Measurements from ENCODE around the gene FABP7. TPM values are rescaled to one million over a fixed set of nuclear protein-coding genes. Genes with fewer than 3 reads are reported as not detected.

FABP7 gene
- total RNA-seq, 1 experiment from 2014 or later, result not detected

DNA sequence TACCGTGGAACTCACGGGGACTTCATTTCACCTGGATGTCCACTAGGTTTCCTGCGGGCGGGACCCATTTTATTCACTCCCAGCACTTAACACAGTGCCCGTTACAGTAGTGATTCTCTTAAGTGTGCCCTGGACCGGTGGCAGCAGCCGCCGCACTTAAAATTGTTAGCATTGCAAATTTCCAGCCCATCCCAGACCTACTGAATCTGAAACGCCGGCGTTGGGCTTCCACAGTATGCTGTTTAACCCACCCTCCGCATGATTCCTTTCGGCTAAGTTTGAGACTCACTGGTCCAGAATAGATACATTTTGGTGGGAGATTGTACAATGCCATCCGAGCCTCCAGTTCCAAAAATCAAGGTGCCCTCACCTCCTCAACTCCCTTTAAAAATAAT lies 10.5 kb downstream of the FABP7 start:
- Histone ChIP-seq H3K9me3 (ENCODE audit: control insufficient read depth in 1 of 2, insufficient read depth in 1 of 2, low read depth in 1 of 2, low read length in 2 of 2) (no peaks in the 10 kb centered on the region), H3K27me3 (ENCODE audit: insufficient read depth, low read length) (no peaks in the 10 kb centered on the region), H2AFZ (ENCODE audit: low read depth, low read length, poor library complexity, severe bottlenecking) (peak overlapping the region; percentile 47), H3K4me1 (ENCODE audit: control insufficient read depth in 1 of 2, insufficient read depth in 2 of 2, low read length in 2 of 2) (peaks cover 13 to 21% of the 10 kb centered on the region in 2 experiments), H3K79me2 (ENCODE audit: insufficient read depth, low read length) (no peaks in the 10 kb centered on the region), H3K4me2 (ENCODE audit: low read length) (peak overlapping the region; percentile 95), H3K9me2 (ENCODE audit: insufficient read depth) (no peaks in the 10 kb centered on the region), H3K4me3 (replicated peaks in 1 of 2; ENCODE audit: low read depth in 1 of 2, low read length in 2 of 2) (peak overlapping the region; percentile 68 to 72), H4K20me1 (ENCODE audit: insufficient read depth) (no peaks in the 10 kb centered on the region), H3K27ac (ENCODE audit: low read depth, low read length) (peak overlapping the region; percentile 74), H3K9ac (ENCODE audit: low read length) (peak overlapping the region; percentile 64), H3K36me3 (ENCODE audit: control insufficient read depth in 1 of 2, insufficient read depth in 2 of 2, low read length in 2 of 2) (no peaks in the 10 kb centered on the region)
- BruUV-seq (replicated peaks), result no TSS peak
- DNase-seq (ENCODE audit: low read depth, low spot score), result no peak
- ChIA-PET POLR2A (interaction anchor here (1.0 to 1.8 kb wide), 4 partner anchors 8 to 93 kb away, joined by 3 to 18 read pairs (median 4); no protein-coding TSS in a partner anchor), CTCF (interaction anchor here (0.8 to 1.7 kb wide), 6 partner anchors 8 to 59 kb away, joined by 3 to 15 read pairs (median 4); no protein-coding TSS in a partner anchor), RAD21 (ENCODE audit: low non-redundant PET in 1 of 2, low total read pairs in 2 of 2, uncharacterized antibody in 2 of 2, unreplicated experiment in 2 of 2) (no interaction called here)
- no peak; the same call in 1 of the 2 replicates for ATAC-seq
- no peak for TF ChIP-seq POLR2AphosphoS5 (IDR thresholded peaks at IDR 0.05; ENCODE audit: low read depth, low read length)
- TF ChIP-seq, protein P1, sequence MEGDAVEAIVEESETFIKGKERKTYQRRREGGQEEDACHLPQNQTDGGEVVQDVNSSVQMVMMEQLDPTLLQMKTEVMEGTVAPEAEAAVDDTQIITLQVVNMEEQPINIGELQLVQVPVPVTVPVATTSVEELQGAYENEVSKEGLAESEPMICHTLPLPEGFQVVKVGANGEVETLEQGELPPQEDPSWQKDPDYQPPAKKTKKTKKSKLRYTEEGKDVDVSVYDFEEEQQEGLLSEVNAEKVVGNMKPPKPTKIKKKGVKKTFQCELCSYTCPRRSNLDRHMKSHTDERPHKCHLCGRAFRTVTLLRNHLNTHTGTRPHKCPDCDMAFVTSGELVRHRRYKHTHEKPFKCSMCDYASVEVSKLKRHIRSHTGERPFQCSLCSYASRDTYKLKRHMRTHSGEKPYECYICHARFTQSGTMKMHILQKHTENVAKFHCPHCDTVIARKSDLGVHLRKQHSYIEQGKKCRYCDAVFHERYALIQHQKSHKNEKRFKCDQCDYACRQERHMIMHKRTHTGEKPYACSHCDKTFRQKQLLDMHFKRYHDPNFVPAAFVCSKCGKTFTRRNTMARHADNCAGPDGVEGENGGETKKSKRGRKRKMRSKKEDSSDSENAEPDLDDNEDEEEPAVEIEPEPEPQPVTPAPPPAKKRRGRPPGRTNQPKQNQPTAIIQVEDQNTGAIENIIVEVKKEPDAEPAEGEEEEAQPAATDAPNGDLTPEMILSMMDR (IDR thresholded peaks at IDR 0.05 in 2 of 3, conservative IDR thresholded peaks at IDR 0.05 in 1 of 3; ENCODE audit: borderline replicate concordance in 1 of 3, insufficient read depth in 1 of 3, low read depth in 2 of 3, low read length in 2 of 3), result 0 out of 6 replicates have a peak, but pooled peaks of 1 of the 3 experiments have one; percentile 2
- intact Hi-C loops (cut with micrococcal nuclease), result no loop called here

DNA sequence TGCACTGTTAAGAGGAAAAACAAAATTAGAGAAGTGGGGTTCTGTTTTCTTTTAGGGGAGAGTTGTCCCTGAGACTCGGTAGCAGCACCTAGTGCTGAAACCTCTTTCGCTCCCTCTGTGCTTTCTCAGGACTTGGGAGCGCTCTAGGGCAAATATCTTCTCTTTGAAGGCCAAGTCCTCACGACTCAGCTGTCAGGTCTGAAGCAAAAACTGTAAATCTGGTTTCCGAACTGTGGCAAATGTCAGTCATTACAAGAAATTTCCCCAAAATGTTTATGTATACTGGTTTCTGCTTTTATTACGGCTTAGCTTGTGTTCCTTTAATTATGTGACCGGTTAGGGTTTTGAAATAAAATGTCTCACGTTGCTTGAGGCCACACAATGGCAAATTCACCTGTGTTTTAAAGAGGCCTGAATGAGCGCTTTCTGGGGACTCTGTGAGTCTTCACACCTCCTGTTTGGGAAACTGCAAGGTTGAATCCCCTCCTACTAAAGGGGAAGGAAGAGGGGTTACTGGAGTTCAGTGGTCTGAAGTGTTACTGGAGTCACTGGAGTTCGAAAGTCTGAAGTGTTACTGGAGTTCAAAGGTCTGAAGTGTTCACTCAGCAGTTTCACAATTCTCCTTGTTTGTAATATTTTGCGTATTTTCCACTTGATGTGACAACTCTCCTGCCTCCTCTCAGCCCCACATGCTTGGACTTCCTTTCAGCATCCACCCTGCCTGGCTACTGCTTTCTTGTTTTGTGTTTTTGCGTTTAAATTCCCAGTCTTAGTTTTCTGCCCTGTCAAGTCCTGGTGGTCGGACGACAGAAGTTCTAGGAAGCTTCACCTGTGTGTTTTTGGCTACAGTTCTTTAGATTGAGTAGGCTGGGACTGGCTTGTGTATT lies 11.2 kb downstream of the FABP7 start:
- ChIA-PET RAD21 (ENCODE audit: low non-redundant PET in 1 of 2, low total read pairs in 2 of 2, uncharacterized antibody in 2 of 2, unreplicated experiment in 2 of 2) (no interaction called here), CTCF (no interaction called here), POLR2A (interaction anchor here (1.4 kb wide), 1 partner anchor 94 kb away, joined by 3 read pairs; no protein-coding TSS in a partner anchor)
- no peak overlapping the region for H2AFZ ChIP-seq (ENCODE audit: low read depth, low read length, poor library complexity, severe bottlenecking)
- no peaks in the 10 kb centered on the region for H4K20me1 ChIP-seq (ENCODE audit: insufficient read depth)
- H3K27me3 ChIP-seq (ENCODE audit: insufficient read depth, low read length), result no peaks in the 10 kb centered on the region
- H3K9ac ChIP-seq (ENCODE audit: low read length), result 0 out of 2 replicates have a peak overlapping the region, but pooled peaks have one; percentile 64
- H3K4me3 ChIP-seq (replicated peaks in 1 of 2; ENCODE audit: low read depth in 1 of 2, low read length in 2 of 2), result peak overlapping the region; percentile 68 to 72
- TSS peak; percentile 55 for BruUV-seq (replicated peaks)
- H3K4me1 ChIP-seq (ENCODE audit: control insufficient read depth in 1 of 2, insufficient read depth in 2 of 2, low read length in 2 of 2), result peaks cover 13 to 21% of the 10 kb centered on the region in 2 experiments
- intact Hi-C loops (cut with micrococcal nuclease), result no loop called here
- H3K9me2 ChIP-seq (ENCODE audit: insufficient read depth), result no peaks in the 10 kb centered on the region
- no peaks in the 10 kb centered on the region for H3K79me2 ChIP-seq (ENCODE audit: insufficient read depth, low read length)
- peak overlapping the region; percentile 95 for H3K4me2 ChIP-seq (ENCODE audit: low read length)
- 0 out of 2 replicates have a peak overlapping the region, but pooled peaks have one; percentile 74 for H3K27ac ChIP-seq (ENCODE audit: low read depth, low read length)
- DNase-seq (ENCODE audit: low read depth, low spot score) (no peak), ATAC-seq (no peak)
- H3K9me3 ChIP-seq (ENCODE audit: control insufficient read depth in 1 of 2, insufficient read depth in 1 of 2, low read depth in 1 of 2, low read length in 2 of 2), result no peaks in the 10 kb centered on the region
- H3K36me3 ChIP-seq (ENCODE audit: control insufficient read depth in 1 of 2, insufficient read depth in 2 of 2, low read length in 2 of 2), result no peaks in the 10 kb centered on the region
- TF ChIP-seq SP1 (IDR thresholded peaks at IDR 0.05; ENCODE audit: low read depth), result no peak
- no peak for TF ChIP-seq TCF7L2 (IDR thresholded peaks at IDR 0.05; ENCODE audit: borderline replicate concordance, extremely low read depth, insufficient read depth, insufficient read length)
- TF ChIP-seq EZH2phosphoT487 (IDR thresholded peaks at IDR 0.05; ENCODE audit: borderline replicate concordance), result no peak
- no peak for TF ChIP-seq YY1 (IDR thresholded peaks at IDR 0.05; ENCODE audit: extremely low read depth, insufficient replicate concordance, low read depth, low read length)
- TF ChIP-seq ELF1 (IDR thresholded peaks at IDR 0.05; ENCODE audit: borderline replicate concordance, low read depth), result no peak
- TF ChIP-seq EGR1 (IDR thresholded peaks at IDR 0.05; ENCODE audit: low read depth), result no peak
- TF ChIP-seq SIN3A (IDR thresholded peaks at IDR 0.05; ENCODE audit: low read depth), result no peak
- TF ChIP-seq POLR2AphosphoS5 (IDR thresholded peaks at IDR 0.05; ENCODE audit: low read depth, low read length), result no peak
- TF ChIP-seq, protein P2, sequence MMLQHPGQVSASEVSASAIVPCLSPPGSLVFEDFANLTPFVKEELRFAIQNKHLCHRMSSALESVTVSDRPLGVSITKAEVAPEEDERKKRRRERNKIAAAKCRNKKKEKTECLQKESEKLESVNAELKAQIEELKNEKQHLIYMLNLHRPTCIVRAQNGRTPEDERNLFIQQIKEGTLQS (IDR thresholded peaks at IDR 0.05), result no peak
- no peak for TF ChIP-seq ZNF274 (IDR thresholded peaks at IDR 0.05; ENCODE audit: low read depth, low read length)
- TF ChIP-seq, protein P1 (IDR thresholded peaks at IDR 0.05 in 2 of 3, conservative IDR thresholded peaks at IDR 0.05 in 1 of 3; ENCODE audit: borderline replicate concordance in 1 of 3, insufficient read depth in 1 of 3, low read depth in 2 of 3, low read length in 2 of 3), result no peak
